Measurements from ENCODE around the gene ICA1. TPM values are rescaled to one million over a fixed set of nuclear protein-coding genes. Genes with fewer than 3 reads are reported as not detected.

Gene ICA1
- total and polyA plus RNA-seq, 2 of the 4 experiments (the other 2 are of a cell fraction): not detected

- Histone ChIP-seq H4K5ac (ENCODE audit: low read depth, low read length) (no peak overlapping the region), H3K4me1 (ENCODE audit: control insufficient read depth, insufficient read depth, low read length) (no peaks in the 10 kb centered on the region), H4K91ac (ENCODE audit: insufficient read depth, low read depth, low read length) (no peak overlapping the region), H3K9ac (ENCODE audit: low read depth, low read length) (no peak overlapping the region), H3K23ac (ENCODE audit: low read depth, low read length) (no peak overlapping the region), H3K4me2 (ENCODE audit: low read depth, low read length) (no peak overlapping the region), H3K79me1 (ENCODE audit: low read depth in 1 of 2, low read length in 2 of 2) (no peaks in the 10 kb centered on the region), H3K36me3 (ENCODE audit: control insufficient read depth, insufficient read depth, low read length) (no peaks in the 10 kb centered on the region), H3K9me3 (ENCODE audit: control insufficient read depth, insufficient read depth, low read length) (no peaks in the 10 kb centered on the region), H2BK5ac (ENCODE audit: low read depth, low read length, poor library complexity, severe bottlenecking) (no peak overlapping the region), H3K4me3 (ENCODE audit: insufficient read depth, low read depth, low read length) (no peak overlapping the region), H3K4ac (ENCODE audit: low read depth, low read length) (no peak overlapping the region), H3K9me1 (ENCODE audit: insufficient read depth, low read length) (peaks cover 3% of the 10 kb centered on the region; the same call in 1 of the 2 replicates), H2BK15ac (ENCODE audit: low read depth, low read length) (no peak overlapping the region), H2AK5ac (ENCODE audit: low read depth, low read length) (no peak overlapping the region), H2AK9ac (replicated peaks; ENCODE audit: low read depth, low read length, poor library complexity) (no peak overlapping the region), H3K18ac (ENCODE audit: low read depth, low read length) (no peak overlapping the region), H3K27ac (ENCODE audit: insufficient read depth, low read length) (no peak overlapping the region), H2BK20ac (ENCODE audit: low read depth, low read length) (no peak overlapping the region), H3K27me3 (ENCODE audit: control insufficient read depth, insufficient read depth, low read length) (no peaks in the 10 kb centered on the region), H3K14ac (replicated peaks; ENCODE audit: low read depth, low read length) (no peak overlapping the region), H2BK120ac (ENCODE audit: low read depth, low read length) (no peak overlapping the region), H3K56ac (ENCODE audit: extremely low read depth, insufficient read depth, low read length) (no peak overlapping the region), H4K8ac (ENCODE audit: low read depth in 2 of 2, low read length in 2 of 2) (no peak overlapping the region), H4K20me1 (ENCODE audit: insufficient read depth, low read length) (no peaks in the 10 kb centered on the region), H2AFZ (replicated peaks; ENCODE audit: low read length, poor library complexity) (no peak overlapping the region)
- DNase-seq: no peak
- ChIA-PET CTCF (no interaction called here), POLR2A (ENCODE audit: unreplicated experiment) (no interaction called here)
- WGBS, 2 experiments (ENCODE audit: extremely low coverage in 2 of 2, insufficient read length in 1 of 2): no CpG with 5 or more reads among the region's 3 CpGs
- intact Hi-C loops (cut with micrococcal nuclease) (no loop called here), dilution Hi-C loops (cut with HindIII; ENCODE audit: low sequenced_read_pairs, unreplicated experiment) (no loop called here), in situ Hi-C loops (cut with MboI; ENCODE audit: low sequenced_read_pairs) (no loop called here)
- no peak for TF ChIP-seq MAFK (IDR thresholded peaks at IDR 0.05; ENCODE audit: low read depth, low read length)
- no peak for ATAC-seq (ENCODE audit: low read depth)
- BruUV-seq (replicated peaks): no TSS peak
Measured at GRCh38 chr7:8160250-8160649, 101.7 kb downstream of the ICA1 start.

Data from IMR-90 (cell line).